ENCODE results near the gene TP63. TPM values are rescaled to one million over a fixed set of nuclear protein-coding genes. Genes with fewer than 3 reads are reported as not detected.
A peak's percentile ranks its signal among the peaks of the same experiment; 100 is the strongest.

TP63 gene
- total and polyA plus RNA-seq, 2 donors, result 7.3 to 26.3 TPM

DNA sequence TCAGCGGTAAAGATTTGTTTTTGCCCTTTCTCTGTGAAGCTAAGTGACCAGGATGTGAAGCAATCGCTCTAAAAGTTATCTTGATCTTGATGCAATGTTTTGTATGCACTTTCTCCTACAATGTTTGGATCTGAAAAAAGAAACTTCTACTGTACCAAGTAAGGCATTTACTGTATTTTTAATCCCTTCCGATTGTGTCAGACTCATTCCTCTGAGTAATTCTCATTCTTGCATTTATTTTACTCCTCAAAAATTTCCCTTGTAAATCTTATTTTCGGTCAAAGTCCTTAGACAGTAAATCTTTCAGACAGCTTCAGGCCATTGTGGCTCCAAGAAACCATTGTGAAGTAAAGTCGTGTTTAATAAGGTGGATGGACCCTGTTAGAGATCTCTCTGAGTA, 141.9 kb downstream of the TP63 start:
- no peak overlapping the region for H3K27ac ChIP-seq (ENCODE audit: low read depth)
- H3K36me3 ChIP-seq (ENCODE audit: insufficient read depth), result no peaks in the 10 kb centered on the region
- no peaks in the 10 kb centered on the region for H3K4me1 ChIP-seq (ENCODE audit: insufficient read depth)
- H3K4me3 ChIP-seq (ENCODE audit: low read depth, low read length), result no peak overlapping the region
- DNase-seq (ENCODE audit: extremely low spot score), result no peak
- 18% methylated on average over 5 of the region's 5 CpGs for WGBS

DNA sequence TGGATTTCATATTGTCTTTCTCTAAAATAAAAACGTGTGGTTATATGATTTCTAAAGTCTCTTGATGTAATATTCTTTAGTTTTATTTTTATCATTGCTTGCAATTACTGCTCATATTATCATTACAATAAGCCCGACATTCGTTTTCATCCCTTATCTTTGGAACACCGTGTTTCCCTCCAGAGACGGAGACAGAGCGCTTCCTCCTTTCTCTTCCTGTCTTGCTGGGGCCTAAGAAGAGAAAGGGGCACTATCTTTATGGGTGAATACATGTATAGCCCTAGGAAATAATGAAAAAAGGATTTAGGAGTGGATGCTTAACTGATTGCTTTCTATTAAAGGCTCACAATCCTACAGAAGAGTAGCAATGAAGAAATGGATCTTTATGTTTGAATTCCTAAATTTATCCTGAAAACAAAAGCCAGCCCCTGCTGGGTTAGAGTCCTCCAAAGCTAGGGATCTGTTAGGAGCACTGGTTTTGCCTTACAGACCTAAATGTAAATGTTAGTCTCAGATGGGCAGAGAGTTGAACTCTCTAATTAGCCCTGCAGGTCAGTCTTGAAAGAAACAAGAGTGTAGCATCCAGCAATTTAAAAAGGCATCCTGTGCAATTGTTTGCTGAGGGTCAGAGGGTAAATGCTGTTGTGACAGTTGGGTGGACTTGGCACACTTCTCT, 145.1 kb downstream of the TP63 start:
- Histone ChIP-seq H3K4me3 (ENCODE audit: low read depth, low read length) (no peak overlapping the region), H3K4me1 (ENCODE audit: insufficient read depth) (no peaks in the 10 kb centered on the region), H3K27ac (ENCODE audit: low read depth) (no peak overlapping the region), H3K36me3 (ENCODE audit: insufficient read depth) (no peaks in the 10 kb centered on the region)
- WGBS, result 28% methylated on average over 6 of the region's 6 CpGs
- DNase-seq (ENCODE audit: extremely low spot score), result no peak

DNA sequence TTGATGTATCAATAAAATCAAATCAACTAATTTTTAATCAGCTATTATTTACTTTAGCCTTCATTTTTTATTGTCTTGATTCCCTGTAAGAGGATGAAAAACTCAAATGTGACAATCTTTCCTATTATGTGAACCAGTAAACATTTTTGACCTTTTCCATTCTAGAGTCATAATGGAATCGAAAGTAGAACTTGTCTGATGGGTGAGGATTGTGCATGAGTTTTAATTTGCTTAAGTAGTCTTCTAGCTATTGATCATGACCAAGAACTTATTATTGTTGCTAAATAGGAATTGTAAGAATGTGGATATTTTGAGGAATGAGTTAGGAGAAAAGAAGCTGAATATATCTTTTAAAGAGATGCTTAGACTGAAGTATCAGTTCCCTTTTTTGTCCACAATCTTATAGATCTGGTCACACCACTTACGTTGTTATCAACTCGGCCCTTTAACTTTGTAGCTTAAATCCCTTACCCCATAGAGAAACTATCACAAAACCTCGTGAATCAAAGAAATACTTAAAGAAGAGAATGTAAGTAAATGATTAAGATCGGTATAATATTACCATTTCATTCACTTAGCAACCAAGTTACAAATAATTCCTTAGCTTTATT, 147.3 kb downstream of the TP63 start:
- no peak overlapping the region for H3K4me3 ChIP-seq (ENCODE audit: low read depth, low read length)
- WGBS, result 69% methylated on average over 5 of the region's 5 CpGs
- no peaks in the 10 kb centered on the region for H3K36me3 ChIP-seq (ENCODE audit: insufficient read depth)
- no peaks in the 10 kb centered on the region for H3K4me1 ChIP-seq (ENCODE audit: insufficient read depth)
- H3K27ac ChIP-seq (ENCODE audit: low read depth), result no peak overlapping the region
- no peak for DNase-seq (ENCODE audit: extremely low spot score)

DNA sequence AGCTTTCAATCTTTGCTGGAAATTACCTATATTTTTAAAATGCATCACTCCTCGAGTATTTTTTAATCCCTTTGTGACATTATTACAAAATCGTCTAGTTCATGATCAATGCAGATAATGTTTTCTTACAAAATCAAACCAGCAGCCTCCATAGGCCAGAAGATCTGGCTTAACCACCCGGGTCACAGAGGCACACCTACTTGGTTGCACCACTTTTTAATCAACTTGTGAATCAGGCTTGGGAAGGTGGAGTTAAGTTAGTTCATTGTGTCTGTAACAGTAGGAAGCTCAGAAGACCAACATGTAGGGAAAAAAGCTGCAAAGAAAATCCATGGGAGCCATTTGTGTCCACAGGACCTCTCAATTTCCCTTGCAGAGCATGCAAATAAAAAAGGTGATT, 148.0 kb downstream of the TP63 start:
- no peaks in the 10 kb centered on the region for H3K4me1 ChIP-seq (ENCODE audit: insufficient read depth)
- 82% methylated on average over 3 of the region's 3 CpGs for WGBS

DNA sequence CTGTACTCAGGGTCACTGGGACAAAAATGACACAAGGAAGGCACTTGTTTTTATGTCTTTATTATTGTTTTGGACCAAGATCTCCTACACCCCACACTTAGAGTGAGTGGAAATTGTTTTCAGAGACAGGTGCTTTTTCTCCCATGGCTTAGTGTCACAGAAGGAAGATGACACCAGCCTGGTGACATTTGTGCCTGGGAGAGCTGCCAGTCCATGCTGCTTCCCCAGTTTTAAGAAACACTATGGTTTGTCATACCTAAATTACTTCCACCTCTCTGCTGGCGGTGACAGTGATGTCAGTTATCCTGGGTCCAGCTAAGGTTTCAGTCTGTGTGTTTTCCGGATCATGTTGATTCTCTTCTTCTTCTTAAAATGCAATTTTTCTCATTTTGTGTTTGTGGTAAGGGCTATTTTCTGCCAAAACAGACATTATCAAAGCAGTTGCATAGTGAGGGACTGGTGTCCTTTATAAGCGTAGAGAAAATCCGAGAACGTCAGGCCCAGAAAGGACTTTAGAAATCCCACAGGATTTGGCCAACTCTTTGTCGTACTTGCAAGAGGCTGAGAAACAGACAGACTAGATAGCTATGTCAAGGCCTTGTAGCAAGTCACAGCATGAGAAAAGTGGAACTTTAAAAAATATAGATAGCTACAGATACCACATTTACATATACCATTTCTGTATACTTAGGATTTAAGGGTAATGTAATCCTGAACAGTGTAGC, 149.5 kb downstream of the TP63 start:
- WGBS, result 90% methylated on average over 6 of the region's 6 CpGs
- Histone ChIP-seq H3K27ac (ENCODE audit: low read depth) (no peak overlapping the region), H3K36me3 (ENCODE audit: insufficient read depth) (no peaks in the 10 kb centered on the region), H3K4me1 (ENCODE audit: insufficient read depth) (no peaks in the 10 kb centered on the region), H3K4me3 (ENCODE audit: low read depth, low read length) (no peak overlapping the region)
- DNase-seq (ENCODE audit: extremely low spot score), result no peak

More for the DNA sequence above, 148.0 kb downstream of the TP63 start:
- DNase-seq (ENCODE audit: extremely low spot score), result no peak
- H3K4me3 ChIP-seq (ENCODE audit: low read depth, low read length), result no peak overlapping the region
- no peak overlapping the region for H3K27ac ChIP-seq (ENCODE audit: low read depth)
- no peaks in the 10 kb centered on the region for H3K36me3 ChIP-seq (ENCODE audit: insufficient read depth)

DNA sequence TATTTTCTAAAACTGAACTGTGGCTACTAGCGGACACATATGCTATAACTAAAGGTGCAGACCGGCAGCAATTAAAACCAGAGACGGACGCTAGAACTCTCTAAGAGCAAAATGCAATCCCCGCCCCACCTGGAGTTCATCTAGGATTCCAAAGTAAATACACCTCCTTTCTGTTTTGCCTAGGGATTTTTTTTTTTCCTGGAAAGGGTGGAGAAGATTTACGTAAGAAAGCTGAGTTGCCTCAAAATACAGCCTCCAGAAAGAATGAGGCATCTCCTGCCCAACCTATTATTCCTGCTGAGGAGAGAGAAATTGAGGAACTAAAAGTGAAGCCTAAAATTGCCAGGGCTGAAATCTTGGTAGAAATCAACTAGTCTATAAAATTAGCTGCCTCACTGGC, 150.2 kb downstream of the TP63 start:
- 81% methylated on average over 6 of the region's 6 CpGs for WGBS
- H3K4me3 ChIP-seq (ENCODE audit: low read depth, low read length), result no peak overlapping the region
- no peak overlapping the region for H3K27ac ChIP-seq (ENCODE audit: low read depth)
- no peaks in the 10 kb centered on the region for H3K4me1 ChIP-seq (ENCODE audit: insufficient read depth)
- DNase-seq (ENCODE audit: extremely low spot score), result no peak
- H3K36me3 ChIP-seq (ENCODE audit: insufficient read depth), result no peaks in the 10 kb centered on the region

DNA sequence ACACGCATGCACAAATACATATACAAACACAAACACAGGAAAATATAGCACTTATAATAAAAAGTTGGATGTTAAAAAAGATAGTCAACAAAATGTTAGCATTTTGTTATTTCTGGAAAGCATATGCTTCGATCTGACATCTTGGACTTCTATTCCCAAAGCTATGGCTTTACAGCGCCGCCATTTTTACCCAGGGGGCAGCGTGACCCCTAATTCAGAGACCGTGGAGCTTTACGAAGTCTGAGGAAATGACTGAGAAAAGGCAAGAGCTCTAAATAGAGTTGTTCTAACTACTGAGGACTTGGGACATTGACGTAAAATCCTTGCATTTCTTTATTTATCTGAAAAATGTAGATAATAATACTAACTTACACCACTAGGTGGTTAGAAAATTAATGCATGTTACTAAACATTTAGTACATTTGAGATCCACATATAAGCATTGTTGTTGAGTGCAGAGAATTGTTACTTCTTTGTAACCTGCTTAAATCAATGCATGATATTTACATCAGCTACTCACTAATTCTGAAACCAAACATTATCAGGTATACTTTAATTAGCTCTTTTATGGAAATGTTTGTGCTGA, 155.4 kb downstream of the TP63 start:
- Histone ChIP-seq H3K36me3 (ENCODE audit: insufficient read depth) (no peaks in the 10 kb centered on the region), H3K4me3 (ENCODE audit: low read depth, low read length) (no peak overlapping the region), H3K27ac (ENCODE audit: low read depth) (no peak overlapping the region), H3K4me1 (ENCODE audit: insufficient read depth) (no peaks in the 10 kb centered on the region)
- 91% methylated on average over 8 of the region's 8 CpGs for WGBS
- no peak for DNase-seq (ENCODE audit: extremely low spot score)

DNA sequence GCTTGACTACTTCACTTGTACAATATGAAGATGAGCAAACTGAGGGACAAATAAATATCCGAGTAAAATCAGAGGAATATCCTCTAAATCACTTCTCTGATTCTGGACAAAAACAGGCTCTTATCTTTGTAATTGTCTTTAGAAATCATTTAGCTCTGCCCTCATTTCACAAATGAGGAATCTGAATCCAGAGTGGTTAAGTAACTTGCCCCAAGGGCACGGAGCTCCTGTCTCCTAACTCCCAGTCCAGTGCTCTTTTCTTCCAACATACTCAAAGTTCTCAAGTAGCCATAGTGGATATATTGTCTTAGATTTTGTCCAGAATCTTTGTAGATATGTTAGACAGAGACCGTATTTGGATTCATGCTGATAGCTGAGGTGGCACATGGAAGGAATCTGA, 156.0 kb downstream of the TP63 start:
- DNase-seq (ENCODE audit: extremely low spot score), result no peak
- H3K4me1 ChIP-seq (ENCODE audit: insufficient read depth), result no peaks in the 10 kb centered on the region
- no peak overlapping the region for H3K4me3 ChIP-seq (ENCODE audit: low read depth, low read length)
- H3K27ac ChIP-seq (ENCODE audit: low read depth), result no peak overlapping the region
- H3K36me3 ChIP-seq (ENCODE audit: insufficient read depth), result no peaks in the 10 kb centered on the region
- 87% methylated on average over 3 of the region's 3 CpGs for WGBS

DNA sequence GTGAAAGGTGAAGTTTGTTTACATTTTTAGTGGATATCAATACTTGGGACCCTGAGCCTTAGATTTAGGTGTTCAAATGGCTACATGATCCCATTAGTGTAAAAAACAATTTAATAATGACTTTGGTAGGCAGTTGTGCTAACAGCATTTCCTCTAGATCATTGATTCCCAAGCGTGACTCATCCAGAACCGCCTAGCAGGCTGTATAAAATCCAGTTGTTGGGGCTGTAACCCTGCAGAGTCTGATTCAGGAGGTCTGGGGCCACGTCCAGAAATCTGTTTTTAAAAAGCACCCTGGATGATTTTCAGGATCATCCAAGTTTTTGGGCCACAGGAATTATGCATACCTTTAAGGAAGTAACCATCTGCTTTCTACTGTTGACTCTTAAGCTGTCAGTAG, 156.4 kb downstream of the TP63 start:
- no peaks in the 10 kb centered on the region for H3K4me1 ChIP-seq (ENCODE audit: insufficient read depth)
- H3K27ac ChIP-seq (ENCODE audit: low read depth), result no peak overlapping the region
- H3K4me3 ChIP-seq (ENCODE audit: low read depth, low read length), result no peak overlapping the region
- 40% methylated on average over 3 of the region's 3 CpGs for WGBS
- H3K36me3 ChIP-seq (ENCODE audit: insufficient read depth), result no peaks in the 10 kb centered on the region
- no peak for DNase-seq (ENCODE audit: extremely low spot score)

DNA sequence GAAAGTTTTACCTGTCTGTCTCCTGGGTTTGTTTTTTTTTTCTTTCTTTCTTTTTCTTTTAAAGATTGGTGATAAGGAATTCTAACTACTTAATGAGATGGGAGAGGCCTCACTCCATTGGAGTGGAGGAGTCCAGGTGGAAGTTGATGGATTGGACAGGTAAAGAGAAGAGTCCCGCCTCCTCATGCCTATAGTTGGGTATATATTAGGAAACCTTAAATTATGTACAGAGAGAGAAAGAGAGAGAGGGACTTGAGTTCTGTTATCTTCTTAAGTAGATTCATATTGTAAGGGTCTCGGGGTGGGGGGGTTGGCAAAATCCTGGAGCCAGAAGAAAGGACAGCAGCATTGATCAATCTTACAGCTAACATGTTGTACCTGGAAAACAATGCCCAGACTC, 158.2 kb downstream of the TP63 start:
- no peaks in the 10 kb centered on the region for H3K4me1 ChIP-seq (ENCODE audit: insufficient read depth)
- H3K36me3 ChIP-seq (ENCODE audit: insufficient read depth), result no peaks in the 10 kb centered on the region
- WGBS, result 83% methylated on average over 2 of the region's 2 CpGs
- no peak for DNase-seq (ENCODE audit: extremely low spot score)
- no peak overlapping the region for H3K27ac ChIP-seq (ENCODE audit: low read depth)
- H3K4me3 ChIP-seq (ENCODE audit: low read depth, low read length), result peak overlapping the region; percentile 4

DNA sequence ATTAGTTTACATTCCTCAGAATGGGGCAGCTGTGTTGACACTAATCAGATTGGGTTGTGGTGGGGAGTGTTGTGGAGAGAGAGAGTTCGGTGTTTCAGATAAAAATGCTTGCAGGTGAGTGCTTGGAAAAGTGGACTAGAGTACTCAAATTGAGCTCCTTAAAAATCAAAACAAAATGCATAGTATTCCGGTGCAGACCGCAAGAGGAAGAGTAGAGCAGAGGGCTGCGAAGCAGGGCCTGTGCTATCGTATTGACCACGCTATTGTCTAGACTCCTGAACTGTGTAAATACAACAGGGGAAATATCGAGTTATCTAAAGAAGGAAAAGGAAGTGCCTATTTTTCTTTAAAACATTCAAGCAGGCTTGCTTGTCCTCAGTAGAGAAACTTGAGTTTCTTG, 159.5 kb downstream of the TP63 start:
- Histone ChIP-seq H3K27ac (ENCODE audit: low read depth) (peak overlapping the region; percentile 50), H3K4me1 (ENCODE audit: insufficient read depth) (no peaks in the 10 kb centered on the region), H3K36me3 (ENCODE audit: insufficient read depth) (no peaks in the 10 kb centered on the region), H3K4me3 (ENCODE audit: low read depth, low read length) (peak overlapping the region; percentile 25)
- DNase-seq (ENCODE audit: extremely low spot score), result no peak
- 68% methylated on average over 7 of the region's 7 CpGs for WGBS

DNA sequence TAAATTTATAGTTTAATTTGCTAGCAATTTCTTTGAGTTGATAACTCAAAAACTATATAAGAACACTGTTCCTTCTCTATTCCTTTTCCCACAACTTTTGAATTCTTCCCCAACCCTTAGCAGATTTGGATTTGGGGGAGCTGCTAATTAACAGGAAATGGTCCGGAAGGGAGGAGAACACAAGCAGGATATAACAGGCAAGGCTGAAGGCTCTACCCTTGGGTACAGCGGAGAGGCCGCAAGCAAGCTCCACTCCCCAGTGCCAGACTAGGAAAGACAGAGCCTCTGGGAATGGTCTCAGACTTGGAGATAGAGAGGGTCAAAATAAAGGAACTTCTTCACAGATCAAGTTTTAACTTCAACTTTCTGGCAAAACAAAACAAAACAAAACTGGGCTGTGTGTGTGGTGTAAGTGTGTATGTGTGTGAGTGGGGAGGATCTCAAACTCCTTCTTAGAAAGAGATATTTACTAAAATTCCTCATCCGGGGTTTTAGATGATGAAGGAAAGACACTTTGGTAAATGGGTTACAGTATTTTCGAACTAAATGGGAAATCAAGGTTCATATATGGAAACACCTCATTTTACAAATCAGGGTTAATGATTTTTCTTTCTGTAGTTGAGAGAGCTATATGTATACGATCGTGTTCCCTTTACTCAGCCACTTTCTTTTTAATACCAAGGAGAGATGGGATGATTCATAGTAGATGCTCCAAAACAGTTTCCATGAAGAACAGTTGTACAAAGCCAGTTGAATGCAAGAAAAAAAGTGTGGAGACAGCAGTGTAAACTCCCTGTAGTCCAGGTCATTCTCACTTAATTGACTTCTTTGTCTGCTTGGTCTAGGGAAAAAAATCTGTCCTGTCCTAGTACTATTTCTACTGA, 161.1 kb downstream of the TP63 start:
- 78% methylated on average over 7 of the region's 7 CpGs for WGBS
- no peak overlapping the region for H3K27ac ChIP-seq (ENCODE audit: low read depth)
- no peaks in the 10 kb centered on the region for H3K36me3 ChIP-seq (ENCODE audit: insufficient read depth)
- H3K4me1 ChIP-seq (ENCODE audit: insufficient read depth), result no peaks in the 10 kb centered on the region
- DNase-seq (ENCODE audit: extremely low spot score), result no peak
- H3K4me3 ChIP-seq (ENCODE audit: low read depth, low read length), result no peak overlapping the region

DNA sequence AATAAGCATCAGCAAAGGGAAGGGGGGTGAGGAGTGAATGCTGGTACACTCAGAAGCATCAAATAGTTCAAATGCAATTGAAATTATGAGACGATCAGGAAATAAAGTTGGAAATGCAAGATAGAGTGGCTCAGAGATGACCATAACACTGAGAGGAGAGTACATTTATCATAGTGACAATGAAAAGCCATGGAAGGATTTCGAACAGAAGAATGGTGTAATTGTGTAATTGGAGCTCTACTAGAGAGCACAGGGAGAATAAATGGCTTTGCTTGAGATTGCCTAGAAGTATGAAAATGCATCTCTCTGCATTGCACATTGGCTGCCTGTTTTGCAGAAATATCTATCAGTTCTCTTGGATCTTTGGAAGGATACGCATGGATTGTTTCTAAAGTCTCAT, 163.3 kb downstream of the TP63 start:
- DNase-seq (ENCODE audit: extremely low spot score), result no peak
- WGBS, result 80% methylated on average over 3 of the region's 3 CpGs
- Histone ChIP-seq H3K4me3 (ENCODE audit: low read depth, low read length) (no peak overlapping the region), H3K27ac (ENCODE audit: low read depth) (no peak overlapping the region), H3K36me3 (ENCODE audit: insufficient read depth) (no peaks in the 10 kb centered on the region), H3K4me1 (ENCODE audit: insufficient read depth) (peaks cover 1% of the 10 kb centered on the region)
